Camera-type eye (tissue), 1 donor: Measurements from ENCODE around the gene NDE1. TPM values are rescaled to one million over a fixed set of nuclear protein-coding genes. Genes with fewer than 3 reads are reported as not detected.

Experiments
- total RNA-seq: library from RNA; depleted of rRNA; stranded (reverse); fragments of >200 nt; gene quantifications from one replicate; pipeline ENCODE4 v1.2.3, GENCODE V29; 2014

Gene NDE1, protein sequence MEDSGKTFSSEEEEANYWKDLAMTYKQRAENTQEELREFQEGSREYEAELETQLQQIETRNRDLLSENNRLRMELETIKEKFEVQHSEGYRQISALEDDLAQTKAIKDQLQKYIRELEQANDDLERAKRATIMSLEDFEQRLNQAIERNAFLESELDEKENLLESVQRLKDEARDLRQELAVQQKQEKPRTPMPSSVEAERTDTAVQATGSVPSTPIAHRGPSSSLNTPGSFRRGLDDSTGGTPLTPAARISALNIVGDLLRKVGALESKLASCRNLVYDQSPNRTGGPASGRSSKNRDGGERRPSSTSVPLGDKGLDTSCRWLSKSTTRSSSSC
- total RNA-seq, result 21.5 TPM

DNA sequence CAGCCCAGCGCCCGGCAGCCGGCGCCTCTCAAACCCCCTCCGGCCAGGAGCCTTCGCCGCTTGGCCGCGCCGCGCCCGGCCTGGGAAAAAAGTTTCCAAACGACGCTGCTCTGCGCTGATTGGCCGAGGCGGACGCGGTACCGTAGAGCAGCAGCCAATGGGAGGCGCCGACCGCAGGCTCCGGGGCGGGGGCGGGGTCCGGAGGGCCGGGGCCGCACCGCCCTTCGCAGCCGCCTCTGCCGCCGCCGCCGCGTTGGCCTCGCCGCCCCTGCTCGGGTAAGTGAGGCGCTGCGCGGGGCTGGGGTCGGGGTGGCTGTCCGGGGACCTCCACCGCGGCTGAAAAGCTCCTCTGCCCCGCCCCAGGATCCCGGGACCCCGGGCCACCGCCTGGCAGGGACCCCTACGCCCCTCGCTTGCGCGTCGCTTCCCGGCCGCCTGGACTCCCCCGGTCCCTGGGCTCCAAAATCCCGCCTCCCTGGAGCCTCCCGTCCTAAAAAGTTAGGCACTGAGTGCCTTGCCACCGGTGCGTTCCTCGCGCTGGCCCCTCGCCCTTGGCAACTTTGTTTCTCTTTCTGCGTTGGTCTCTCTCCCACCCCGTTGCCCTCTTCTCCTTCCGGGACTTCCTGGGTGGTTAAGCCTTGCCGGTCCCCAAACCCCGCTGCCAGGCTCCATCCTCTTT is at the start of gene NDE1:
Gene NDE1 (plus strand): TSS at position 227 of the 679 bp plus-strand sequence. CDS start 14,534 bp downstream, outside the sequence.

DNA sequence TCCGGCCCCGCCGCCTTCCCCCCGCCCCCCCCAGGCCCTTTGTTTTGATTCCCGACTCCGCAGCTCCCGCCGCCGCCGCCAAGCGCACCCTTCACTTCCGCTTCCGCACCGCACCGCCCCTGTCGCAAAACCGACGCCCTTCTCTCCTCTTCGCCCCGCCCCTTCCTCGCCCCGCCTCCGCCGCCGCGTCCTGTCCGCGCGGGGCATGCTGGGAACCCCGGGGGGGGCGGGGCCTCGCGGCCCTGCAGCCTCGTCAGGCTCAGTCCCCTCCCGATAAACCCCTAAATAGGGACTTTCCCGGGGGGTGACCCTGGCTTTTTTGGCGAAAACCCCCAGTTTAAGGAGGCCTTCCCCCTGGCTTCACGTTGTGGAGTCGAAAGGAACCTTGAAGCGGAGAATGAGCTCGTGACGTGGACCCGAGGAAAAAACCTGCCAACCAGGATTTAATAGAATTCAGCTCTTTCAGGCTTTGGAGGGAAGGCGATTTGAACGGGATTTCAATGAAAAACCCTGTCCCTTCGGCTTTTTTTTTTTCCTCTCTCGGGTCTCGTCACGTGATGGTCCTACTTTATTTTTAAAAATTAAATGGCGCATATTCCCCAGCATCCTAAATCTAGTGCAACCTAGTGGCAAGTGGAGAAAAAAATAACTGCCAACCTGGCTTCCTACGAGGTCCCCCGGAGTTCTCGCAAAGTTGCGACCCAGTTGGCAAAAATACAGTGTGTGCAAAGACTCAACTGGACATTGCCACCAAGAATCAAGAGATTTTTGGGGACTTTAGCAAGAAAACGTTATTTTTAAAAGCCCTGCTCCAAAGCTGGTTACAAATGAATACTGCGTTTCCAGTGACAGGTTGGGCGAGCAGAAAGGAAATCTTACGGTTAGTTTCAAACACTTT is 6.7 kb upstream of the NDE1 start, which contains the start of gene MARF1:
Gene MARF1 (minus strand): TSS at position 107 of the 898 bp plus-strand sequence. CDS start 3,921 bp downstream, outside the sequence.

Other genes with a start within 250 kb of the NDE1 start
- gene BMERB1, start 215.7 kb upstream of the NDE1 start, total RNA-seq, result 73.6 TPM
- 47.2 TPM for gene MARF1, start 7.1 kb upstream of the NDE1 start, total RNA-seq
- 190 TPM for gene MYH11, start 206.8 kb downstream of the NDE1 start, total RNA-seq
- gene CEP20, start 238.4 kb downstream of the NDE1 start, total RNA-seq, result 51.2 TPM